SKM-1 treated with dmso at 0.1 percent for 144 hours (cell line): ENCODE results near the gene ALDH9A1.
"Not testable (repeated sequence)": the region's sequence is repeated elsewhere in the genome, so short reads cannot be mapped to it uniquely, and the experiment has no call there.

Experiments used
- DNase-seq: peaks from one replicate; lab custom pipeline; 2025; ENCODE audit not compliant: unreplicated experiment; lab: John Stamatoyannopoulos, UW

Gene ALDH9A1

DNA sequence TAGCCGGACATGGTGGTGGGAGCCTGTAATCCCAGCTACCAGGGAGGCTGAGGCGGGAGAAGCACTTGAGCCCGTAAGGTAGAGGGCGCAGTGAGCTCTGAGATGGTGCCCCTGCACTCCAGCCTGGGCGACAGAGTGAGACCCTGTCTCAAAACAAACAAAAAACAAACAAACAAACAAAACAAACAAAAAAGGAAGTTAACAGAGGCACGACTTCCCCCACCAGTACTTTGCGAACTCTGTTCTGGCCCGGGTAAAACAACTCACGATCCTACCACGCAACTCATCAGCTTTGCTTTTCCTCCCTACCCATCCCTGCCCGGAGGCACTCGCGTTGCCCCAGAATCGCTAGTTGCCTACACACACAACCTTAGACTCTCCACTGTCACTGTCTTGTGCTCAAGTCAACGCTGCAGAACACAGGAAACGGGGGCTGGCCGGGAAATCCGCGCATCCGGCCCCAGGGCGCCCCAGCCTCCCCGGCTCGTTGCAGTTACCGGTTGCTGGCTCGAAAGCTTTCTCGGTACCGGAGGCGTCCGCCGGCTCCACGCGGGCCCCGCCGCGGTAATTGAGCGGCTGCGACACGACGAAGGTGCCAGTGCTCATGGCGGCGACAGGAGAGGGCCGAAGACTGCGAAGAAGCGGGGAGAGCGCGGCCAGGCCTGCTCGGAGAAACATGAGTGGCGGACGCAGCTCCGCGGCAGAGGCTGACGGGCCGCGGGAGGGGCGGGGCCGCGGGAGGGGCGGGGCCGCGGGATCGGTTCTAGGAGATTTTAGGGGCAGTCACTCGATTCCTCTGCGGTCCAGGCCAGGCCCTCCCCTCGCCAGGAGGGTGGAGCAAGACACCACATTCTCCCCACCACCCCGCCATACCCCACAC, at the start of gene ALDH9A1:
Gene ALDH9A1, minus strand, starts transcription at position 682 of the 880 bp plus-strand sequence. Its CDS starts 4 bp downstream, at position 678.
- DNase-seq: peak; percentile 96

GRCh38 chr1:165747632-165748447, 49.5 kb upstream of the ALDH9A1 start:
- no peak for DNase-seq

GRCh38 chr1:165744913-165745312, 46.6 kb upstream of the ALDH9A1 start:
- DNase-seq: not testable (repeated sequence)

GRCh38 chr1:165742194-165742593, 43.8 kb upstream of the ALDH9A1 start:
- no peak for DNase-seq

DNA sequence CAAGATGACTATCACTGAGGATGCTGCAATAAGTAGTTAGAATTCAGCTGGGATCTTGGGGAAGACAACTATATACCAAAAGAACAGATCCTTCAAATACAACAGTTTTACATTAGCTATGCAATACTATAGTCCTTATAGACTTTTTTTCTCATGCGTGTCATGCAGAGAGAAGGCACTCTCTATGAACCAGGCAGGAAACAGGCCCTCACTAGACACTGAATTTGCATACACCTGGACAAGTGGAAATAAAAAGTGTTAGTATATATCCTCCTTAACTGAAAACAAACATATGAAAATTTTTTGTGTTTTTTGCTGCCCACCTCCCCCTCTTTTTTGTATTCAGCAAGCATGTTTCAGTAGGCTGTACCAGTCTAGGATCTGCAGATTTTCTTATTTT, 40.4 kb upstream of the ALDH9A1 start:
- no peak for DNase-seq

- no peak for DNase-seq
These were observed 38.8 kb upstream of the ALDH9A1 start for GRCh38 chr1:165737196-165737595.

- no peak for DNase-seq
These were observed 36.5 kb upstream of the ALDH9A1 start for GRCh38 chr1:165734906-165735305.

- no peak for DNase-seq
These were observed 28.5 kb upstream of the ALDH9A1 start for GRCh38 chr1:165726841-165727240.

DNA sequence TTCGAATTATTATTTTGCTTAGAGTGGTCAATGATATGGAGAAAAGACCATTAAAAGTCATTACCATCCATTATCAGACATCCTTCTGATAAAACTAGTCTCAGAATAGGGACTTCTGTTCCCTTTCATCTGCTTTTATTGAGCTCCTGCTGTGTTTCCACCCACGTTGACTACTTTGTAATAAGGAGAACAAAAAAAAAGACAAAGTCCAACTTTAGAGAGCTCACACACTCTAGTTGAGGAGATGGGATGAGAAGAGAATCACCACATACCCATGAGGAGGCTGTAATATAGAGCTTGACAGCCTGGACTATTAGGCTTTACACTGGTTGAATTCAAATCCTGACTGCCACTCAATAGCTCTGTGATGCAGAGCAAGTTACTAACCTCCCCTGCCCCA, 27.8 kb upstream of the ALDH9A1 start:
- DNase-seq: no peak

DNA sequence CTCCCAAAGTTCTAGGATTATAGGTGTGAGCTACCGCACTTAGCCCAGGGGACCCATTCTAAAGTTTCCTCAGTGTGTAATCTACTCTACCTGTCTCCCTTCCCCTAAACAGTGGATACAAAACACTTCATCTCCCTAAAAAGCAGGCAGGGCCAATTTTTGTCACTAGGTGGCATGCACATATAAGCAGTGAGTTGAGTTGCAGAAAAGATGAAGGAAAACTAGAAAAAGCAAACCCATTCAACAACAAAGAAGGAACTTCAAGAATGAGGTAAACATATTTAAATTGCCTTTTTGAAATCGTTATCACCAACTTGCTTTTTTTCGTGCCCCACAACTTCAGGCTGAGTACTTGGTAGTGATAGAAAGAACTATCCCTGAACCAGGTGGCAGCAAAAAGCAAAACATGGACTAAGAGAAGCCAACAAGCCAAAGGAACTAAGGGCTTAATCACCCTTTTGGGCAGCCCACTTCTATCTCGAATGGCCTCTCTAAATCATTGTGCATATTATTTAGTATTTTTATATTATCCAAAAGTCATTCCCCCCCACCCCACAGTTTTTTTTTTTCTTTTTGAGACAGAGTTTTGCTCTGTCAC, 19.7 kb upstream of the ALDH9A1 start:
- DNase-seq: peak; percentile 47

GRCh38 chr1:165716265-165717051, 18.1 kb upstream of the ALDH9A1 start:
- DNase-seq: not testable (repeated sequence)

DNA sequence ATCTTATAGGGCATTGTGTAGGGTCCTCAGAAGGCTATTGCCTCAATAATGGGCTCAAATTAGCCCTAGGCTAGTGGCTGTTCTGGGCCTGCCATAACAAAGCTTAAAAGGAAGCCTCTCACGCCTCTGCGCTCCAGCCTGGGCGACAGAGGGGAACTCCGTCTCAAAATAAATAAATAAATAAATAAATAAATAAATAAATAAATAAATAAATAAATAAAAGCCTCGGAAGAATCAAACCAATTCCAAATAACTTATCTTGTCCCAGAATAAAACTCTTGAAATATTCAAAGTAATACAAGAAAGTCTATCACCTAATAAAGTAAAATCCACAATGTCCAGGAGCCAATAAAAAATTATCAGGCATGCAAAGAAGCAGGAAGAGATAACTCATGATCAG, 14.4 kb upstream of the ALDH9A1 start:
- no peak for DNase-seq

- DNase-seq: no peak
These were observed 9.8 kb upstream of the ALDH9A1 start for GRCh38 chr1:165707984-165708706.

DNA sequence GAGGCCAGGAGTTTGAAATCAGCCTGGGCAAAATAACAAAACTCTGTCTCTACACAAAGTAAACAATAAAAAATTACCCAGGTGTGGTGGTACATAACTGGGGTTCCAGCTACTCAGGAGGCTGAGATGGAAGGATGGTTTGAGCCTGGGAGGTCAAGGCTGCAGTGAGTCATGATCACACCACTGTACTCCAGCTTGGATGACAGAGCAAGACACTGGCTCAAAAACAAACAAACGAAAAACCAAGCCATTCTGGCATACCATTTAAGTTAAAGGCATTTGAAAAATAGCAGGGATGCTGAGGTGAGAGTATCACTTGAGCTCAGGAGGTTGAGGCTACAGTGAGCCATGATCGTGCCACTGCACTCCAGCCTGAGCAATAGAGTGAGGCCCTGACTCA, 5.3 kb upstream of the ALDH9A1 start:
- DNase-seq: no peak

DNA sequence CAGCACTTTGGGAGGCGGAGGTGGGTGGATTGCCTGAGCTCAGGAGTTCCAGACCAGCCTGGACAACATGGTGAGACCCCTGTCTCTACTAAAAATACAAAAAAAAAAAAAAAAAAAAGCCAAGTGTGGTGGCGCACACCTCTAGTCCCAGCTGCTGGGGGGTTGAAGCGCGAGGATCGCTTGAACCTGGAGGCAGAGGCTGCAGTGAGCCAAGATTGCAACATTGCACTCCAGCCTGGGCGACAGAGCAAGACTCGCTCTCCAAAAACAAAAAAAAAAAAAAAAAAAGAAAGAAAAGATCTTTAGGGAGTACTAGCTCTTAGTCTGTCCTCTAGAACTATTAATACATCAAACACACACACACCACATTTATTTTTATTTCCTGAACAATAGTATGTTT, 3.6 kb upstream of the ALDH9A1 start:
- not testable (repeated sequence) for DNase-seq

- no peak for DNase-seq
These were observed 1.2 kb upstream of the ALDH9A1 start for GRCh38 chr1:165699577-165699976.

DNA sequence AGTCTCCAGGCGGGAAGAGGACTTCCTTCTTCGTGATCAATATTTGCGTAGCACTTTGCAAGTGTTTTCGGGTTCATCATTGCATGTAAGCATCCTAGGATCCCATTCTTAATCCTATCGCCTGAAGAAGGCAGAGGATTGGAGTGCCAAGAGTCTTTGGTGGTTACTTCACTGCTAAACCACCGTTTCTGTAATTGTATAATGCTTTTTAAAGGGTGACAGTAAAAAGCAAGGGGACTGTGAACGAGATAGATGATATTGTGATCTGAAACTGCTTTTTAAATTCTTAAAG, 345 bp upstream of the ALDH9A1 start:
- no peak for DNase-seq

DNA sequence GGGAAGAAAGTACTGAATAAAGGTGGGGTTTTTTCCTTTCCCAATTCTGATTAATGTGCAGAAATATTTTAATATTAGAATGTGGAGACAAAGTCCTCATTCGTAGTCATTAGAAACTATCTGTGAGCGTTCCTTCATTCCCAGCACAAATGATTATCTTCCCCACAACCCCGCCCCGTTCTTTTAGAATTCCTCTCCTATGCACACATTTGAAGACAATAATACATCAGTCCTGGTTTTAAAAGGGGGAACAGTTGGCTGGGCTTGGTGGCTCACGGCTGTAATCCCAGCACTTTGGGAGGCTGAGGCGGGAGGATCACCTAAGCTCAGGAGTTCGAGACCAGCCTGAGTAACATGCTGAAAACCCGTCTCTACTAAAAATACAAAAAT, 876 bp downstream of the ALDH9A1 start:
- DNase-seq: no peak

DNA sequence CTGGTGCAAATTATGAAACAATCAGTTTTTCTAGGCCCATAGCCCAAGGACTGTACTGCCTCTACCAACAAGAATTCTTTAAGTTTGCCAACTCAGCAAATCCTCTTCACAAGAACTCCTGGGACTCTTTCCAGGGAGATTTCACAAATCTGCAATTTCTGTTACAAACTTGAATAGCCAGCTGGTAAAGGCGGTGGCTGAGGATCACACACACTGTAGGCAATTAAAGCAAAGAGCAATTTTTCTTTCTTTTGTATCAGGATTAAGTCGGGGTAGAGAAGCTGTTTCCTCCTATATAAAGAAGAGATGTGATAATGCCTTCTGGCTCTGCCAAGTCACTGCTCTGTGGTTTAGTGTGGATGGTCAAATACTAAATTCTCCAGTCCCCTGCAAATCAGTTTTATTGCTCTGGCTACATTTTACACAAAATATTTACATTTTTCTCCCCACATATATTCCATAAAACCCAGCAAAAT, 1.7 kb downstream of the ALDH9A1 start:
- no peak for DNase-seq

- DNase-seq: no peak
These were observed 3.3 kb downstream of the ALDH9A1 start for GRCh38 chr1:165695031-165695430.
